ENCODE measurements around the gene SH2D1B.

DNA sequence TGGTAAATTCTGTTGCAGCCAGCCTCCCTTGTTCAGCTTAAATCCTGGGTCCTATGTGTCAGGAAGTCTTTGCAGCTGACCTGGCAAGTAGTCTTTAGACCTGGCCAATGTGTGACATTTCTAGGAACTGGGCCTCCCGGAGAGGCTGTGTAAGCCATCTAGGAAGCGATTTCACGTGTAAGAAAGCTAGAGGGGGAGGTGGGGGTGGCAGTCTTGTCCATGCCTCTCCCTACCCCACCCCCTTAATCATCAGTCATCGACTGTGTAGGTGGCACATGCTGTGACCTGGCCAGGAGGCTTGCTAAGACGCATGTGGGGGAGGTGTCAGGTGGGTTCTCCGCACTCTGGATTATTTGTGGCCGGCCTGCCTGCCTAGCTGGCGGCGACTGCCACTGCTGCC lies 22.0 kb downstream of the SH2D1B start:
- TF ChIP-seq, protein P1, sequence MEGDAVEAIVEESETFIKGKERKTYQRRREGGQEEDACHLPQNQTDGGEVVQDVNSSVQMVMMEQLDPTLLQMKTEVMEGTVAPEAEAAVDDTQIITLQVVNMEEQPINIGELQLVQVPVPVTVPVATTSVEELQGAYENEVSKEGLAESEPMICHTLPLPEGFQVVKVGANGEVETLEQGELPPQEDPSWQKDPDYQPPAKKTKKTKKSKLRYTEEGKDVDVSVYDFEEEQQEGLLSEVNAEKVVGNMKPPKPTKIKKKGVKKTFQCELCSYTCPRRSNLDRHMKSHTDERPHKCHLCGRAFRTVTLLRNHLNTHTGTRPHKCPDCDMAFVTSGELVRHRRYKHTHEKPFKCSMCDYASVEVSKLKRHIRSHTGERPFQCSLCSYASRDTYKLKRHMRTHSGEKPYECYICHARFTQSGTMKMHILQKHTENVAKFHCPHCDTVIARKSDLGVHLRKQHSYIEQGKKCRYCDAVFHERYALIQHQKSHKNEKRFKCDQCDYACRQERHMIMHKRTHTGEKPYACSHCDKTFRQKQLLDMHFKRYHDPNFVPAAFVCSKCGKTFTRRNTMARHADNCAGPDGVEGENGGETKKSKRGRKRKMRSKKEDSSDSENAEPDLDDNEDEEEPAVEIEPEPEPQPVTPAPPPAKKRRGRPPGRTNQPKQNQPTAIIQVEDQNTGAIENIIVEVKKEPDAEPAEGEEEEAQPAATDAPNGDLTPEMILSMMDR (conservative IDR thresholded peaks at IDR 0.05; ENCODE audit: low read depth, low read length): no peak
- no peak for TF ChIP-seq EZH2 (IDR thresholded peaks at IDR 0.05; ENCODE audit: borderline replicate concordance, low read depth, low read length, poor library complexity, severe bottlenecking)
